PC-9 (cell line): ENCODE data around the gene VPS13D. TPM values are rescaled to one million over a fixed set of nuclear protein-coding genes. Genes with fewer than 3 reads are reported as not detected.

Source experiments
- BruUV-seq: library from RNA; stranded (reverse); fragments of 400-500 nt; replicated peaks from 2 replicates; lab custom pipeline; 2021; lab: Mats Ljungman, UMichigan
- CTCF ChIA-PET: fragments of 300-600 bp; sonication (Branson Sonifier 250); formaldehyde crosslinking; loops from one replicate; lab custom pipeline; 2022; ENCODE audit warnings: antibody characterized with exemption; lab: Charles Lee
- POLR2A ChIA-PET: fragments of 300-600 bp; sonication (Branson Sonifier 250); formaldehyde crosslinking; loops from one replicate; lab custom pipeline; 2022; ENCODE audit warnings: antibody characterized with exemption; ENCODE audit not compliant: unreplicated experiment; lab: Charles Lee
- DNase-seq, 2 experiments: peaks; one replicate each; pipeline versions ENCODE4 v3.0.0 to v3.0.0-alpha.2; 2015 to 2022; ENCODE audit warnings: mixed read lengths in 1 of 2
- H2AFZ ChIP-seq: fragments of 200-600 bp; sonication (generic); 2 replicates; pipeline ENCODE4 v1.8.1; 2017; ENCODE audit warnings: antibody characterized with exemption
- H3F3A ChIP-seq: fragments of 200-600 bp; sonication (generic); 2 replicates; pipeline ENCODE4 v1.8.1; 2017; ENCODE audit warnings: antibody characterized with exemption, mild to moderate bottlenecking, low read depth; ENCODE audit not compliant: insufficient read depth
- H3K27ac ChIP-seq: fragments of 200-600 bp; sonication (generic); 2 replicates; pipeline ENCODE4 v1.6.1; 2016; ENCODE audit warnings: mixed run types
- H3K27me3 ChIP-seq: fragments of 200-600 bp; sonication (generic); 2 replicates; pipeline ENCODE4 v1.6.1; 2016; ENCODE audit warnings: low read depth, mixed run types; ENCODE audit not compliant: insufficient read depth
- H3K36me3 ChIP-seq: fragments of 200-600 bp; sonication (generic); 2 replicates; pipeline ENCODE4 v1.6.1; 2016; ENCODE audit warnings: low read depth, mixed run types
- H3K4me1 ChIP-seq: fragments of 200-600 bp; sonication (generic); replicated peaks from 2 replicates; pipeline ENCODE4 v1.6.1; 2016; ENCODE audit warnings: mixed run types; ENCODE audit not compliant: insufficient read depth
- H3K4me2 ChIP-seq: fragments of 200-600 bp; sonication (generic); 2 replicates; pipeline ENCODE4 v1.6.1; 2017; ENCODE audit warnings: mixed run types
- H3K4me3 ChIP-seq: fragments of 200-600 bp; sonication (generic); 2 replicates; pipeline ENCODE4 v1.6.1; 2016; ENCODE audit warnings: mixed run types
- H3K79me2 ChIP-seq: fragments of 200-600 bp; sonication (generic); 2 replicates; pipeline ENCODE4 v1.6.1; 2017; ENCODE audit warnings: low read depth, mixed run types
- H3K9me2 ChIP-seq: fragments of 200-600 bp; sonication (generic); 2 replicates; pipeline ENCODE4 v1.8.1; 2017; ENCODE audit warnings: mild to moderate bottlenecking; ENCODE audit not compliant: insufficient read depth
- H3K9me3 ChIP-seq: fragments of 200-600 bp; sonication (generic); 2 replicates; pipeline ENCODE4 v1.8.1; 2016; ENCODE audit warnings: low read depth; ENCODE audit not compliant: insufficient read depth
- H4K20me1 ChIP-seq: fragments of 200-600 bp; sonication (generic); 2 replicates; pipeline ENCODE4 v1.8.1; 2017; ENCODE audit not compliant: insufficient read depth
- CTCF ChIP-seq: fragments of 200-600 bp; sonication (generic); conservative IDR thresholded peaks from 2 replicates; pipeline ENCODE4 v1.6.1; 2017; ENCODE audit warnings: mixed run types, antibody characterized with exemption, mild to moderate bottlenecking, moderate library complexity
- EZH2 ChIP-seq: fragments of 200-600 bp; sonication (generic); IDR thresholded peaks from 2 replicates; pipeline ENCODE4 v1.8.0; 2017; ENCODE audit warnings: antibody characterized with exemption, low read depth
- intact Hi-C: fragments of 100-400 bp; cut with micrococcal nuclease; formaldehyde crosslinking; loops from one replicate; pipeline ENCODE4 v1.10.0; 2022; ENCODE audit not compliant: unreplicated experiment
- total RNA-seq: library from RNA; stranded (reverse); gene quantifications from 2 replicates; pipeline ENCODE4 v1.2.3, GENCODE V29; 2021

Gene VPS13D
- total RNA-seq, 1 experiment from 2014 or later, result 36.2 TPM

- peak overlapping the region; percentile 69 for H3K4me3 ChIP-seq
- peak in 1 of 2 experiments; percentile 48 for DNase-seq
- H3K9me2 ChIP-seq, result no peaks in the 10 kb centered on the region
- intact Hi-C loops, result no loop called here
- no TSS peak for BruUV-seq
- ChIA-PET CTCF (no interaction called here), POLR2A (no interaction called here)
- peak overlapping the region; percentile 66; the same call in 1 of the 2 replicates for H2AFZ ChIP-seq
- peaks cover 8% of the 10 kb centered on the region; the same call in 1 of the 2 replicates for H3F3A ChIP-seq
- H3K79me2 ChIP-seq, result peaks cover 27% of the 10 kb centered on the region; the same call in 1 of the 2 replicates
- no peaks in the 10 kb centered on the region for H4K20me1 ChIP-seq
- H3K9me3 ChIP-seq, result no peaks in the 10 kb centered on the region
- TF ChIP-seq CTCF, result no peak
- no peak for TF ChIP-seq EZH2
- H3K27ac ChIP-seq, result peak overlapping the region; percentile 29; the same call in 1 of the 2 replicates
- H3K4me1 ChIP-seq, result peaks cover 11% of the 10 kb centered on the region; the same call in 1 of the 2 replicates
- H3K27me3 ChIP-seq, result no peaks in the 10 kb centered on the region
- H3K36me3 ChIP-seq, result no peaks in the 10 kb centered on the region
- peak overlapping the region; percentile 85 for H3K4me2 ChIP-seq
Observed at GRCh38 chr1:12231276-12231595, 1.4 kb downstream of the VPS13D start.

- H2AFZ ChIP-seq, result no peak overlapping the region
- H3K36me3 ChIP-seq, result no peaks in the 10 kb centered on the region
- no peak overlapping the region for H3K4me3 ChIP-seq
- H3K79me2 ChIP-seq, result peaks cover 27% of the 10 kb centered on the region; the same call in 1 of the 2 replicates
- intact Hi-C loops, result no loop called here
- H3K4me1 ChIP-seq, result peaks cover 11% of the 10 kb centered on the region; the same call in 1 of the 2 replicates
- peak in 1 of 2 experiments; percentile 25 for DNase-seq
- no peaks in the 10 kb centered on the region for H3K9me3 ChIP-seq
- BruUV-seq, result no TSS peak
- ChIA-PET POLR2A (no interaction called here), CTCF (no interaction called here)
- no peak overlapping the region for H3K4me2 ChIP-seq
- no peak for TF ChIP-seq EZH2
- no peak for TF ChIP-seq CTCF
- no peaks in the 10 kb centered on the region for H3K9me2 ChIP-seq
- no peaks in the 10 kb centered on the region for H3K27me3 ChIP-seq
- no peak overlapping the region for H3K27ac ChIP-seq
- peaks cover 8% of the 10 kb centered on the region; the same call in 1 of the 2 replicates for H3F3A ChIP-seq
- no peaks in the 10 kb centered on the region for H4K20me1 ChIP-seq
Observed at GRCh38 chr1:12232221-12232620, 2.4 kb downstream of the VPS13D start.

GRCh38 chr1:12244078-12244477 lies 14.2 kb downstream of the VPS13D start:
- Histone ChIP-seq H3K27ac (no peak overlapping the region), H3K79me2 (no peaks in the 10 kb centered on the region), H4K20me1 (no peaks in the 10 kb centered on the region), H3K4me1 (no peaks in the 10 kb centered on the region), H3F3A (no peaks in the 10 kb centered on the region), H2AFZ (no peak overlapping the region), H3K4me2 (no peak overlapping the region), H3K9me2 (no peaks in the 10 kb centered on the region), H3K9me3 (no peaks in the 10 kb centered on the region), H3K36me3 (no peaks in the 10 kb centered on the region; the same call in 1 of the 2 replicates), H3K27me3 (no peaks in the 10 kb centered on the region), H3K4me3 (no peak overlapping the region)
- no TSS peak for BruUV-seq
- intact Hi-C loops, result no loop called here
- CTCF ChIA-PET, result no interaction called here
- no peak for DNase-seq
- POLR2A ChIA-PET, result no interaction called here
- TF ChIP-seq CTCF (peak; percentile 25; the same call in 1 of the 2 replicates), EZH2 (no peak)
